Testis (tissue), 3 donors: ENCODE measurements around the gene VIL1. TPM values are rescaled to one million over a fixed set of nuclear protein-coding genes. Genes with fewer than 3 reads are reported as not detected.

Experiments
- DNase-seq: peaks from one replicate; pipeline ENCODE4 v3.0.0-alpha.2; 2019
- H3K27ac ChIP-seq, 2 donors: fragments of 200-600 bp; sonication (generic); one replicate each; pipeline ENCODE4 v1.5.1; 2019
- H3K27me3 ChIP-seq: fragments of 200-600 bp; sonication (generic); one replicate; pipeline ENCODE4 v1.5.1; 2019
- H3K36me3 ChIP-seq: fragments of 200-600 bp; sonication (generic); one replicate; pipeline ENCODE4 v1.5.1; 2017; ENCODE audit warnings: low read depth; ENCODE audit errors: missing control alignments
- H3K4me1 ChIP-seq: fragments of 200-600 bp; sonication (generic); one replicate; pipeline ENCODE4 v1.5.1; 2019
- H3K4me3 ChIP-seq, 2 donors: fragments of 200-600 bp; sonication (generic); one replicate each; pipeline ENCODE4 v1.5.1; 2017 to 2019
- H3K9me3 ChIP-seq: fragments of 200-600 bp; sonication (generic); one replicate; pipeline ENCODE4 v1.5.1; 2017
- CTCF ChIP-seq, 3 experiments: fragments of 450-650 bp in 2 of 3; fragments of 200-600 bp in 1 of 3; sonication (generic) in 1 of 3; IDR thresholded peaks; one replicate each; pipeline ENCODE4 v1.5.1; 2016 to 2019; ENCODE audit warnings: antibody characterized with exemption in 3 of 3, mild to moderate bottlenecking in 2 of 3, moderate library complexity in 1 of 3
- POLR2A ChIP-seq: fragments of 450-650 bp; IDR thresholded peaks from one replicate; pipeline ENCODE4 v1.6.1; 2017; ENCODE audit warnings: antibody characterized with exemption, mild to moderate bottlenecking, moderate library complexity
- WGBS, 2 donors: methylation state at CpG; one replicate each; pipeline ENCODE4 v1.1.5; 2018; 5-methylcytosine and 5-hydroxymethylcytosine counted together
- intact Hi-C: fragments of 100-400 bp; cut with DNase I; formaldehyde crosslinking; loops from one replicate; pipeline ENCODE4 v1.15.1; 2023; ENCODE audit warnings: low total_unique reads
- polyA plus RNA-seq: library from polyadenylated mRNA; stranded (reverse); fragments of 350-450 nt; fragmentation: Illumina TruSeq; extraction: RNeasy Lipid Tissue Mini Kit (QIAGEN cat#74804); gene quantifications from one replicate; pipeline ENCODE4 v1.2.3, GENCODE V29; 2014; ENCODE audit warnings: low read depth, low replicate concordance; ENCODE audit not compliant: insufficient read depth
- total RNA-seq, 2 donors: library from RNA; depleted of rRNA; stranded (reverse); fragments of >200 nt; gene quantifications; one replicate each; pipeline ENCODE4 v1.2.3, GENCODE V29; 2016

Gene VIL1
- total and polyA plus RNA-seq, 3 donors from 2014 or later: 0.50 to 1.6 (median 0.71) TPM

- no peak overlapping the region for H3K4me3 ChIP-seq
- no peaks in the 10 kb centered on the region for H3K27me3 ChIP-seq
- H3K4me1 ChIP-seq: peaks cover 3% of the 10 kb centered on the region
- H3K9me3 ChIP-seq: no peaks in the 10 kb centered on the region
- H3K27ac ChIP-seq: no peak overlapping the region
- no peaks in the 10 kb centered on the region for H3K36me3 ChIP-seq
- no peak for DNase-seq
- intact Hi-C loops: no loop called here
- TF ChIP-seq POLR2A (no peak), CTCF (IDR thresholded peaks at IDR 0.05) (no peak)
These were observed 54.1 kb downstream of the VIL1 start for GRCh38 chr2:218472988-218473387.

DNA sequence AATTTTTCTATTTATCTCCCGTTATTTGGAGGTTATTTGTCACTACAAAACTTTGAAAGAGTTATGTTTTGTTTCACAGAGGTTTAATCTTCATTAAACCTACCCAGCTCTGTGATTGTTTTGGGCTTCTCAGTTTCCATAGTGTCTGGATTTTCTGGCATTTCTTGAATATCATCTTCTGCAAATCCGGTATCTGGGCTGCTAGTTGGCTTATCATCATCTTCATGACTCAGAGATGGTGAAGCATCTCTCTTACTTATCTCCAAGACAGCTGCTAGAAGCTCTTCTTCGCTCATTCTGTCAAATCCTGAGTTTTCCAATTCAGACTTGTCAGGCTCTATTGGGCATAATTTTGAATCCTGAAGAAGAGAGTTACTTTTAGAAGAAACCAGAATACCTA lies 55.6 kb downstream of the VIL1 start:
- H3K4me3 ChIP-seq: no peak overlapping the region
- intact Hi-C loops: no loop called here
- H3K4me1 ChIP-seq: peaks cover 3% of the 10 kb centered on the region
- H3K36me3 ChIP-seq: no peaks in the 10 kb centered on the region
- H3K27ac ChIP-seq: no peak overlapping the region
- DNase-seq: no peak
- TF ChIP-seq POLR2A (no peak), CTCF (IDR thresholded peaks at IDR 0.05) (no peak)
- 86 to 88% methylated on average over 3 of the region's 3 CpGs for WGBS, 2 donors
- H3K9me3 ChIP-seq: no peaks in the 10 kb centered on the region
- no peaks in the 10 kb centered on the region for H3K27me3 ChIP-seq

DNA sequence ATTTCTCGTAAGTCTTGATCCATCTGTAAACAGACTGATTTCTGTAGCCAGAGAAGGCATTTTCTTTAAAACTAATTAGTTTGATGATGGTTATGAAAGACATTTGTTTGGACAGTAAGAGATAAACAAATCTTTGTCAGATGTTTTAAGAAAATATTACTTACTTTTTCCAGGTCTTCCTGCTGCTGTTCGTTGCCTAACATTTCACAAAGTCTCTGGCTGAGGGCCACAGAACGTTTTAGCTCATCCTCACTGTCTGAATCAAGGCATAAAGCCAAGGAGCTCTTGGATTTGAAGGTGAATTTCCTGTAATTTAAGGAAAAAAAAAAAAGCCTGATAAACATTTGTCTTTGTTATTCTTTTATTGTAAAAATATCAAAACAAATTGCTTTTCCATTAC lies 57.8 kb downstream of the VIL1 start:
- intact Hi-C loops: no loop called here
- DNase-seq: peak; percentile 51
- TF ChIP-seq CTCF (IDR thresholded peaks at IDR 0.05) (no peak), POLR2A (no peak)

DNA sequence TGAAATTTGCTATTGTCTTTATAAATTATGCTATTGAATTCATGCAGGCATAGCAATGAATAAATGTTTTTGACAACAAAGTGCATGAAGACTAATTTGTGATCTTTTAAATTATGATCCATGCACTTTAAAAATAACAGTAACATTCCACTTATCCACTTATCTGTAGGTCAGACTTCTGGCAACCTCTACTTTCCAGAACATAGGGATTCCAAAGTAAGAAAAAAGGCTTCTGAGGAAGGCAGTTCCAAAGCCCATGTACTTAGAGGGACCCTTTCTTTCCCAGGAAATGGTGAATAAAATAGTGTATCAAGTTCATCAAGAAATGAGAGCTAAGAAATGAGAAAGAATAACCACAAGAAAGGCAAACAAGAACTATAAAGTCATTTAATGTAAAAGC lies 58.3 kb downstream of the VIL1 start:
- Histone ChIP-seq H3K27me3 (no peaks in the 10 kb centered on the region), H3K9me3 (no peaks in the 10 kb centered on the region), H3K27ac (no peak overlapping the region), H3K36me3 (no peaks in the 10 kb centered on the region), H3K4me1 (peaks cover 3% of the 10 kb centered on the region), H3K4me3 (no peak overlapping the region)
- DNase-seq: no peak
- intact Hi-C loops: no loop called here
- no peak for TF ChIP-seq POLR2A
- no peak for TF ChIP-seq CTCF (IDR thresholded peaks at IDR 0.05)

More for the DNA sequence above, 57.8 kb downstream of the VIL1 start:
- H3K27me3 ChIP-seq: no peaks in the 10 kb centered on the region
- peaks cover 3% of the 10 kb centered on the region for H3K4me1 ChIP-seq
- H3K36me3 ChIP-seq: no peaks in the 10 kb centered on the region
- WGBS, 2 donors: 35 to 36% methylated on average over 3 of the region's 3 CpGs
- H3K4me3 ChIP-seq: no peak overlapping the region
- H3K27ac ChIP-seq: no peak overlapping the region
- no peaks in the 10 kb centered on the region for H3K9me3 ChIP-seq

DNA sequence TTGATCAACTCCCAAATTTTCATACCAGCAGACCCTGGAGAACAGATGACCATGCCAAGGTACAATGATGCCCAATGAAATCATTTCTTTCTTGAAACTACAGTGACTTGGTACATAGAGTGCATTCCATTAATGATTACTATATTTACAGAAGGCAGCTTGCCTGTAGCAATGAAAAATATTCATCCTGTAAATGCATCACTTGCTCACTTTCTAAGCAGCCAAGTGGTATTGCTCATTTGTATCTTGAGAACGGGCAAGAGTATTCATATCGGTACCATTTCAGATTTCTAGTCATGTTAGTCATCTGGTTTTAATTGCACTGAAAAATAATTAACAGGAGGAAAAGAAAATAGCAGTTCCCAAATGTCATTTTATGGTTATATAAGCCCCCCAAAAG lies 59.6 kb downstream of the VIL1 start:
- intact Hi-C loops: no loop called here
- peaks cover 3% of the 10 kb centered on the region for H3K4me1 ChIP-seq
- 93 to 97% methylated on average over 2 of the region's 2 CpGs for WGBS, 2 donors
- DNase-seq: no peak
- no peak for TF ChIP-seq CTCF (IDR thresholded peaks at IDR 0.05)
- TF ChIP-seq POLR2A: no peak
- no peak overlapping the region for H3K4me3 ChIP-seq
- no peaks in the 10 kb centered on the region for H3K36me3 ChIP-seq
- H3K9me3 ChIP-seq: no peaks in the 10 kb centered on the region
- H3K27ac ChIP-seq: no peak overlapping the region
- H3K27me3 ChIP-seq: no peaks in the 10 kb centered on the region
